ENCODE results near the gene BCL2L13.

DNA sequence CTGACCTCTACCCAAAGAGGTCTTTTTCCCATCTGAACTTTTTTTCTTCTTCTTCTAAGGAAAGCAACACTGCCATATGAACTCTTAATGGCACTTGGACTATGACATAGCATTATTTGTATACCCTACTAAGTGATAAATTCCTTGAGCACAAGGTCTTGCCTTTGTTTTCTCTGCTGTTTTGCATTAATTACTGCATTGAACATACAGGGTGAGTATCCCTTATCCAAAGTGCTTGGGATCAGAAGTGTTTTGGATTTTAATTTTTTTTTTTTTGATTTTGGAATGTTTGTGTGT, 86.9 kb downstream of the BCL2L13 start:
- TF ChIP-seq GABPA (IDR thresholded peaks at IDR 0.05; ENCODE audit: low read depth): no peak
- TF ChIP-seq, protein P1, sequence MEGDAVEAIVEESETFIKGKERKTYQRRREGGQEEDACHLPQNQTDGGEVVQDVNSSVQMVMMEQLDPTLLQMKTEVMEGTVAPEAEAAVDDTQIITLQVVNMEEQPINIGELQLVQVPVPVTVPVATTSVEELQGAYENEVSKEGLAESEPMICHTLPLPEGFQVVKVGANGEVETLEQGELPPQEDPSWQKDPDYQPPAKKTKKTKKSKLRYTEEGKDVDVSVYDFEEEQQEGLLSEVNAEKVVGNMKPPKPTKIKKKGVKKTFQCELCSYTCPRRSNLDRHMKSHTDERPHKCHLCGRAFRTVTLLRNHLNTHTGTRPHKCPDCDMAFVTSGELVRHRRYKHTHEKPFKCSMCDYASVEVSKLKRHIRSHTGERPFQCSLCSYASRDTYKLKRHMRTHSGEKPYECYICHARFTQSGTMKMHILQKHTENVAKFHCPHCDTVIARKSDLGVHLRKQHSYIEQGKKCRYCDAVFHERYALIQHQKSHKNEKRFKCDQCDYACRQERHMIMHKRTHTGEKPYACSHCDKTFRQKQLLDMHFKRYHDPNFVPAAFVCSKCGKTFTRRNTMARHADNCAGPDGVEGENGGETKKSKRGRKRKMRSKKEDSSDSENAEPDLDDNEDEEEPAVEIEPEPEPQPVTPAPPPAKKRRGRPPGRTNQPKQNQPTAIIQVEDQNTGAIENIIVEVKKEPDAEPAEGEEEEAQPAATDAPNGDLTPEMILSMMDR (IDR thresholded peaks at IDR 0.05; ENCODE audit: insufficient read depth, low read length): no peak
- TF ChIP-seq, protein P2, sequence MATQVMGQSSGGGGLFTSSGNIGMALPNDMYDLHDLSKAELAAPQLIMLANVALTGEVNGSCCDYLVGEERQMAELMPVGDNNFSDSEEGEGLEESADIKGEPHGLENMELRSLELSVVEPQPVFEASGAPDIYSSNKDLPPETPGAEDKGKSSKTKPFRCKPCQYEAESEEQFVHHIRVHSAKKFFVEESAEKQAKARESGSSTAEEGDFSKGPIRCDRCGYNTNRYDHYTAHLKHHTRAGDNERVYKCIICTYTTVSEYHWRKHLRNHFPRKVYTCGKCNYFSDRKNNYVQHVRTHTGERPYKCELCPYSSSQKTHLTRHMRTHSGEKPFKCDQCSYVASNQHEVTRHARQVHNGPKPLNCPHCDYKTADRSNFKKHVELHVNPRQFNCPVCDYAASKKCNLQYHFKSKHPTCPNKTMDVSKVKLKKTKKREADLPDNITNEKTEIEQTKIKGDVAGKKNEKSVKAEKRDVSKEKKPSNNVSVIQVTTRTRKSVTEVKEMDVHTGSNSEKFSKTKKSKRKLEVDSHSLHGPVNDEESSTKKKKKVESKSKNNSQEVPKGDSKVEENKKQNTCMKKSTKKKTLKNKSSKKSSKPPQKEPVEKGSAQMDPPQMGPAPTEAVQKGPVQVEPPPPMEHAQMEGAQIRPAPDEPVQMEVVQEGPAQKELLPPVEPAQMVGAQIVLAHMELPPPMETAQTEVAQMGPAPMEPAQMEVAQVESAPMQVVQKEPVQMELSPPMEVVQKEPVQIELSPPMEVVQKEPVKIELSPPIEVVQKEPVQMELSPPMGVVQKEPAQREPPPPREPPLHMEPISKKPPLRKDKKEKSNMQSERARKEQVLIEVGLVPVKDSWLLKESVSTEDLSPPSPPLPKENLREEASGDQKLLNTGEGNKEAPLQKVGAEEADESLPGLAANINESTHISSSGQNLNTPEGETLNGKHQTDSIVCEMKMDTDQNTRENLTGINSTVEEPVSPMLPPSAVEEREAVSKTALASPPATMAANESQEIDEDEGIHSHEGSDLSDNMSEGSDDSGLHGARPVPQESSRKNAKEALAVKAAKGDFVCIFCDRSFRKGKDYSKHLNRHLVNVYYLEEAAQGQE (IDR thresholded peaks at IDR 0.05; ENCODE audit: insufficient replicate concordance, low read depth): no peak
- TF ChIP-seq POLR2AphosphoS5 (IDR thresholded peaks at IDR 0.05; ENCODE audit: low read depth): no peak
